ENCODE data around the gene DPH1. TPM values are rescaled to one million over a fixed set of nuclear protein-coding genes. Genes with fewer than 3 reads are reported as not detected.
A peak's percentile ranks its signal among the peaks of the same experiment; 100 is the strongest.

Gene DPH1
- total and polyA plus RNA-seq, 7 experiments from 2014 or later = 32.9 to 124 (median 85.9) TPM

DNA sequence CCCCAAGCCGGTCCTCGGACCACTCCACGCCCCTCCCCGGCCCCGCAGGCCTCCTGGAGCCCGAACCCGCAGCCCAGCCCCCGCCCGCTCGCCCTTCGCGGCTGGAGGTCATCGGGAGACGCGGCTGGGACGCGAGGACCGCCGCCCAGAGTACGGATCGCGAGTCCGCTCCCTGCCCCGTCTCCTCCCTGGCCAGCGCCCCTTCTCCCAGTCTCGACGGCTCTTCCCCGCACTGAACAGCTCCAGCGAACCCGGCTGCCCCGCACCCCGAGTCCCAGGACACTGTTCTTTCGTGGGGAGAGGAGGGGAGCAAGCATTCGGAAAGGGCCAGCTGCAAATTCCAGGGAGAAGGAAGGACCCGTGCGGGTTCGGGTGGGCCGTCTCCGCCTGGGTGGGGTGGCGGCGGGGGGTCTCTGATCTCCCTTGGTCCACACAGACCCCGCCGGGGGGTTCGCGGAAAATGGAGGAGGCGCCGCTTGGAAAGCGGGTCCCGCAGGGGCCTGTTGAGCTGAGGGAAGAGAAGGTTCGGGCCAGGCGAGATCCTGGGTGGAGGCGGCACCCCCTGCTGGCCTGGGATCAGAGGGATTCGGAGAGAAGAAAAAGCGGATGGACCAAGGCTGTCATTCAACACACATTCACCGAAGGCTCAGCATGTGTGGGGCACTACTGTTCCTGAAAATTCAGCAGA is 4.2 kb upstream of the DPH1 start:
- DNase-seq = no peak
- Mint-ChIP-seq H3K27ac (peak overlapping the region in 2 of 9 donors; percentile 32 to 41), H3K4me3 (peak overlapping the region; percentile 74 to 87 (median 82)), H3K36me3 (peaks cover 0 to 3% (median 0%) of the 10 kb centered on the region in 5 donors), H3K27me3 (peaks cover 9 to 61% (median 15%) of the 10 kb centered on the region in 5 donors), H3K4me1 (peaks cover 14 to 30% (median 25%) of the 10 kb centered on the region in 7 donors), H3K9me3 (peaks cover 0 to 4% (median 0%) of the 10 kb centered on the region in 11 donors)
- POLR2A ChIA-PET = interaction anchor here (0.6 to 1.0 kb wide), 2 partner anchors 118 to 219 kb away, joined by 3 to 4 read pairs; no protein-coding TSS in a partner anchor
- Histone ChIP-seq H3K27ac (ENCODE audit: low read depth, low read length) (no peak overlapping the region), H3K27me3 (ENCODE audit: control insufficient read depth in 2 of 2, insufficient read depth in 2 of 2, low read length in 2 of 2) (peaks cover 3 to 10% of the 10 kb centered on the region in 2 donors), H3K9me3 (ENCODE audit: control insufficient read depth in 2 of 3, low read length in 3 of 3) (no peaks in the 10 kb centered on the region), H3K4me3 (ENCODE audit: low read length) (peak overlapping the region; percentile 58), H3K4me1 (ENCODE audit: control insufficient read depth in 2 of 2, insufficient read depth in 2 of 2, low read length in 2 of 2) (peaks cover 14 to 25% of the 10 kb centered on the region in 2 donors), H3K36me3 (ENCODE audit: control insufficient read depth in 2 of 3, insufficient read depth in 3 of 3, low read length in 3 of 3) (peaks cover 0 to 6% (median 0%) of the 10 kb centered on the region in 3 experiments)
- intact Hi-C loops (cut with micrococcal nuclease) = loop anchor here (2.0 to 10.0 kb wide), 4 partner anchors 15 to 378 kb away; partner anchors contain the start of genes OVCA2 (in 1 of the 2), RILP (in 1 of the 2) and SCARF1 (in 1 of the 2)
- CTCF ChIA-PET = interaction anchor here (2.1 kb wide), 1 partner anchor 304 kb away, joined by 4 read pairs; no protein-coding TSS in a partner anchor
- ATAC-seq = no peak

DNA sequence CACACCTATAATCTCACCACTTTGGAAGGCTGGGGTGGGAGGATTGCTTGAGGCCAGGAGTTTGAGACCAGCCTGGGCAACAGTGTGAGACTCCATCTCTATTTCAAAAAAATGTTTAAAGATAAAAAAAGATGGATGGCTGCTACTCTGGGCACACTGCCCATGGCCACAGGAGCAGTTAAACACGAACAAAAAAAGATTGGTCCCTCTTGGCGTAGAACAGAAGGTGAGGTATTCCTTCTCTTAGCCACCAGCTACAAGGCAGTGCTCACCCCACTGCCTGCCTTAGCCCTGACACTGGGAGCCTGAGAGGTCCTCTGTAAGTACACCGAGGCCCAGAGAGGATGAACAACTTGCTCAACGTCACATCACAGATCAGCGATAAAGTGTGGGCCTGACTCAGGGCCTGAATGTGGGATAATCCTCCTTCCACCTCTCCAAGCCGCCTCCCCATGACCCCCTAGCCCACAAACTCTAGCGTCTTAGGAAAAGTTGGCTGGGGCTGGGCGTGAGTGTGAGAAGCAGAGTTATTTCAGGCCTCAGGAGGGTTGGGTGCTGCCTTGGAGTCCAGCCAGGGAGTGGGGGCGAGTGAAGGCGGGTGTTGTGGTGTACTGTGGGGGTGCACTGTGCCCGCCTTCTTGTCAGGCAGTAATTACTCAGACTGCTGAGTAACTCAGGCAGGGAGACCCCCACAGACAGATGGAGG is 2.3 kb upstream of the DPH1 start:
- Histone ChIP-seq H3K4me1 (ENCODE audit: control insufficient read depth in 2 of 2, insufficient read depth in 2 of 2, low read length in 2 of 2) (peaks cover 20 to 34% of the 10 kb centered on the region in 2 donors), H3K4me3 (ENCODE audit: low read length) (no peak overlapping the region), H3K27ac (ENCODE audit: low read depth, low read length) (no peak overlapping the region), H3K36me3 (ENCODE audit: control insufficient read depth in 2 of 3, insufficient read depth in 3 of 3, low read length in 3 of 3) (peaks cover 0 to 11% (median 0%) of the 10 kb centered on the region in 3 experiments), H3K27me3 (ENCODE audit: control insufficient read depth in 2 of 2, insufficient read depth in 2 of 2, low read length in 2 of 2) (peaks cover 3 to 10% of the 10 kb centered on the region in 2 donors), H3K9me3 (ENCODE audit: control insufficient read depth in 2 of 3, low read length in 3 of 3) (no peaks in the 10 kb centered on the region)
- intact Hi-C loops (cut with micrococcal nuclease) = loop anchor here (5.0 to 10.0 kb wide), 2 partner anchors 153 to 380 kb away; partner anchors contain the start of genes RILP (in 1 of the 2) and SCARF1 (in 1 of the 2)
- Mint-ChIP-seq H3K27ac (peak overlapping the region in 3 of 9 donors; percentile 20 to 71 (median 25)), H3K4me1 (peaks cover 17 to 44% (median 27%) of the 10 kb centered on the region in 7 donors), H3K36me3 (peaks cover 0 to 3% (median 0%) of the 10 kb centered on the region in 5 donors), H3K27me3 (peaks cover 9 to 50% (median 15%) of the 10 kb centered on the region in 5 donors), H3K9me3 (peaks cover 0 to 4% (median 0%) of the 10 kb centered on the region in 11 donors), H3K4me3 (peak overlapping the region in 5 of 10 donors; percentile 5 to 43 (median 25))
- ATAC-seq (no peak), DNase-seq (no peak)
- ChIA-PET CTCF (interaction anchor here (0.8 kb wide), 1 partner anchor 148 kb away, joined by 4 read pairs; no protein-coding TSS in a partner anchor), POLR2A (interaction anchor here (0.7 kb wide), 1 partner anchor 118 kb away, joined by 3 read pairs; no protein-coding TSS in a partner anchor)

DNA sequence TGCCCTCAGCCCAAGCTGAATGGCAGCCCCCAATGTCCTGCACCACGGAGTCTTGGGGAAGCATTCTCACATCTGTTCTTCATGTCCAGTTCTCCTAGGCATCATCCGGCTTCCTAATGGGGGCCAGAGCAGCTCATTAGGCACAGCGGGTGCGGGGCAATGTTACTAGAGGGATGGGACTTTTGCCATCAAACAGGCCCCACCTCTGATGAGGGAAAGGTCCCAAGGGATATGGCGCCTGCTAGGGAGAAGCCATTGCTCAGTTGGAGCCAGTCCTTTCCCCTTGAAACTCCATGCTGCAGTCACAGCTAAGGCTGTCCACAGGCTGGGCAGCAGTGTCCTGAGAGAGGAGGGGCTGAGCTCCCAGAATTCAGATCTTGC is 1.7 kb upstream of the DPH1 start:
- Mint-ChIP-seq H3K36me3 (peaks cover 0 to 3% (median 0%) of the 10 kb centered on the region in 5 donors), H3K4me1 (peaks cover 17 to 44% (median 30%) of the 10 kb centered on the region in 7 donors), H3K27me3 (peaks cover 9 to 45% (median 15%) of the 10 kb centered on the region in 5 donors), H3K9me3 (peaks cover 0 to 4% (median 0%) of the 10 kb centered on the region in 11 donors), H3K4me3 (peak overlapping the region in 4 of 10 donors; percentile 11 to 68 (median 32)), H3K27ac (no peak overlapping the region)
- peaks cover 20 to 29% of the 10 kb centered on the region in 2 donors for H3K4me1 ChIP-seq (ENCODE audit: control insufficient read depth in 2 of 2, insufficient read depth in 2 of 2, low read length in 2 of 2)
- H3K9me3 ChIP-seq (ENCODE audit: control insufficient read depth in 2 of 3, low read length in 3 of 3) = no peaks in the 10 kb centered on the region
- no peak for ATAC-seq
- ChIA-PET POLR2A (interaction anchor here (1.6 kb wide), 1 partner anchor 312 kb away, joined by 5 read pairs; no protein-coding TSS in a partner anchor), CTCF (no interaction called here)
- intact Hi-C loops (cut with micrococcal nuclease) = loop anchor here (5.0 to 10.0 kb wide), 2 partner anchors 153 to 381 kb away; partner anchors contain the start of genes RILP (in 1 of the 2) and SCARF1 (in 1 of the 2)
- DNase-seq = no peak
- H3K36me3 ChIP-seq (ENCODE audit: control insufficient read depth in 2 of 3, insufficient read depth in 3 of 3, low read length in 3 of 3) = peaks cover 0 to 12% (median 0%) of the 10 kb centered on the region in 3 experiments
- H3K27ac ChIP-seq (ENCODE audit: low read depth, low read length) = no peak overlapping the region
- no peak overlapping the region for H3K4me3 ChIP-seq (ENCODE audit: low read length)
- H3K27me3 ChIP-seq (ENCODE audit: control insufficient read depth in 2 of 2, insufficient read depth in 2 of 2, low read length in 2 of 2) = peaks cover 0 to 10% of the 10 kb centered on the region in 2 donors

DNA sequence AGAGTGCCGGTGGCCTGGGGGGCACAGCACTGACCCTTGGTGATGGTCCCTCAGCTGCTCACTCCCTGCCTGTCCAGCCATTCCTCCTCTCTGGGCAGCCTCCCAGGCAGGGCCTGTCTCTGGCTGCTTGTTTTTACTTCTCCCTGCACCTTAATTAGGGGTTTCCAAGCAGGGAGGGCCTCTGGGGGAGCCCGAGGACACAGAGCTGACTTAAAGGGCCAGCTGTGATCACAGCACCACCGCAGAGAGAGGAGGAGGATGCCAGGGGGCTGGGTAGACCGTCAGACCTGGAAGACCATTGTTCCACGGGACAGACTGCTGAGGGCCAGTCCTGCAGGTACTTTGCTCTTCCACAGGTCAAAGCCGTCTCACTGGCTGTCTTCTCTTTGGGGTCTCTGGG is 1.2 kb upstream of the DPH1 start:
- Mint-ChIP-seq H3K9me3 (peaks cover 0 to 4% (median 0%) of the 10 kb centered on the region in 11 donors), H3K27me3 (peaks cover 9 to 40% (median 15%) of the 10 kb centered on the region in 5 donors), H3K36me3 (peaks cover 0 to 3% (median 0%) of the 10 kb centered on the region in 5 donors), H3K27ac (no peak overlapping the region), H3K4me1 (peaks cover 17 to 43% (median 29%) of the 10 kb centered on the region in 7 donors), H3K4me3 (peak overlapping the region in 6 of 10 donors; percentile 25 to 68 (median 44))
- DNase-seq = no peak
- H3K9me3 ChIP-seq (ENCODE audit: control insufficient read depth in 2 of 3, low read length in 3 of 3) = no peaks in the 10 kb centered on the region
- H3K27ac ChIP-seq (ENCODE audit: low read depth, low read length) = no peak overlapping the region
- ATAC-seq = no peak
- peaks cover 20 to 27% of the 10 kb centered on the region in 2 donors for H3K4me1 ChIP-seq (ENCODE audit: control insufficient read depth in 2 of 2, insufficient read depth in 2 of 2, low read length in 2 of 2)
- ChIA-PET POLR2A (interaction anchor here (1.6 kb wide), 1 partner anchor 312 kb away, joined by 5 read pairs; no protein-coding TSS in a partner anchor), CTCF (no interaction called here)
- peaks cover 0 to 10% of the 10 kb centered on the region in 2 donors for H3K27me3 ChIP-seq (ENCODE audit: control insufficient read depth in 2 of 2, insufficient read depth in 2 of 2, low read length in 2 of 2)
- H3K36me3 ChIP-seq (ENCODE audit: control insufficient read depth in 2 of 3, insufficient read depth in 3 of 3, low read length in 3 of 3) = peaks cover 0 to 18% (median 0%) of the 10 kb centered on the region in 3 experiments
- H3K4me3 ChIP-seq (ENCODE audit: low read length) = no peak overlapping the region
- intact Hi-C loops (cut with micrococcal nuclease) = loop anchor here (5.0 to 10.0 kb wide), 2 partner anchors 154 to 381 kb away; partner anchors contain the start of genes RILP (in 1 of the 2) and SCARF1 (in 1 of the 2)

DNA sequence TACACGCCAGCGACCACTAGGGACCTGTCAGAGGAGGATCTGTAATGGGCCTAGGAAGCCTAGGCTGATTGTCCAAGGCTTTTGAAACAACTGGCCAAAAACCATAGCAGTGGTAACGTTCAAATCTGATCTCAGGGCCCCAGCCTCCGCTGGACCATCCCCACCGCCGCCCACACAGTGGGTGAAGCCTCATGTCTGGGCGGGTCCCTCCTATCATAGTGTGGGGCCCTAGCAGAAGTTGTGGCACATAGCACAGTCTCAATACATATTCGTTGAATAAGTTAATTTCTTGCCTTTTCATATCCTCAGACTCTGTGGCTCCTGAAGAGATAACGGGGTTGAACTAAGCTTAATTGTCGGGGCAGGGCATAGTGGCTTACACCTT is 818 bp downstream of the DPH1 start:
- H3K9me3 ChIP-seq (ENCODE audit: control insufficient read depth in 2 of 3, low read length in 3 of 3) = no peaks in the 10 kb centered on the region
- peak overlapping the region; percentile 95 for H3K4me3 ChIP-seq (ENCODE audit: low read length)
- POLR2A ChIA-PET = interaction anchor here (0.6 to 1.2 kb wide), 3 partner anchors 10 to 272 kb away, joined by 3 to 5 read pairs (median 4); no protein-coding TSS in a partner anchor
- Mint-ChIP-seq H3K4me3 (peak overlapping the region; percentile 92 to 99 (median 96)), H3K9me3 (peaks cover 0 to 4% (median 0%) of the 10 kb centered on the region in 11 donors), H3K4me1 (peaks cover 13 to 43% (median 29%) of the 10 kb centered on the region in 7 donors), H3K27ac (peak overlapping the region; percentile 65 to 96 (median 89)), H3K27me3 (peaks cover 8 to 32% (median 15%) of the 10 kb centered on the region in 5 donors), H3K36me3 (peaks cover 0 to 3% (median 0%) of the 10 kb centered on the region in 5 donors)
- H3K36me3 ChIP-seq (ENCODE audit: control insufficient read depth in 2 of 3, insufficient read depth in 3 of 3, low read length in 3 of 3) = peaks cover 0 to 28% (median 0%) of the 10 kb centered on the region in 3 experiments
- ATAC-seq = no peak
- peaks cover 13 to 24% of the 10 kb centered on the region in 2 donors for H3K4me1 ChIP-seq (ENCODE audit: control insufficient read depth in 2 of 2, insufficient read depth in 2 of 2, low read length in 2 of 2)
- H3K27me3 ChIP-seq (ENCODE audit: control insufficient read depth in 2 of 2, insufficient read depth in 2 of 2, low read length in 2 of 2) = peaks cover 0 to 4% of the 10 kb centered on the region in 2 donors
- intact Hi-C loops (cut with micrococcal nuclease) = loop anchor here (1.0 to 5.0 kb wide), 8 partner anchors 11 to 314 kb away; partner anchors contain the start of genes RPA1 (in 1 of the 2) and SMYD4 (in 1 of the 2)
- peak in 1 of 9 donors; percentile 41 for DNase-seq
- H3K27ac ChIP-seq (ENCODE audit: low read depth, low read length) = peak overlapping the region; percentile 85
- CTCF ChIA-PET = interaction anchor here (1.0 kb wide), 1 partner anchor 11 kb away, joined by 4 read pairs; no protein-coding TSS in a partner anchor

All from naive thymus-derived CD4-positive, alpha-beta T cell (primary cell).